ENCODE measurements around the gene NACAD.

Gene NACAD

GRCh38 chr7:45071528-45071927, 17.2 kb downstream of the NACAD start:
- TF ChIP-seq, protein P1, sequence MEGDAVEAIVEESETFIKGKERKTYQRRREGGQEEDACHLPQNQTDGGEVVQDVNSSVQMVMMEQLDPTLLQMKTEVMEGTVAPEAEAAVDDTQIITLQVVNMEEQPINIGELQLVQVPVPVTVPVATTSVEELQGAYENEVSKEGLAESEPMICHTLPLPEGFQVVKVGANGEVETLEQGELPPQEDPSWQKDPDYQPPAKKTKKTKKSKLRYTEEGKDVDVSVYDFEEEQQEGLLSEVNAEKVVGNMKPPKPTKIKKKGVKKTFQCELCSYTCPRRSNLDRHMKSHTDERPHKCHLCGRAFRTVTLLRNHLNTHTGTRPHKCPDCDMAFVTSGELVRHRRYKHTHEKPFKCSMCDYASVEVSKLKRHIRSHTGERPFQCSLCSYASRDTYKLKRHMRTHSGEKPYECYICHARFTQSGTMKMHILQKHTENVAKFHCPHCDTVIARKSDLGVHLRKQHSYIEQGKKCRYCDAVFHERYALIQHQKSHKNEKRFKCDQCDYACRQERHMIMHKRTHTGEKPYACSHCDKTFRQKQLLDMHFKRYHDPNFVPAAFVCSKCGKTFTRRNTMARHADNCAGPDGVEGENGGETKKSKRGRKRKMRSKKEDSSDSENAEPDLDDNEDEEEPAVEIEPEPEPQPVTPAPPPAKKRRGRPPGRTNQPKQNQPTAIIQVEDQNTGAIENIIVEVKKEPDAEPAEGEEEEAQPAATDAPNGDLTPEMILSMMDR (IDR thresholded peaks at IDR 0.05), result no peak
- no peak overlapping the region for H3K4me2 ChIP-seq (ENCODE audit: low read length)
- H3K4me3 ChIP-seq (ENCODE audit: low read depth, low read length), result no peak overlapping the region
- no peaks in the 10 kb centered on the region for H3K36me3 ChIP-seq (ENCODE audit: control insufficient read depth, insufficient read depth, low read length)
- H3K79me2 ChIP-seq, result no peaks in the 10 kb centered on the region
- H3K27ac ChIP-seq, result no peak overlapping the region
- no peak overlapping the region for H2AFZ ChIP-seq
- H3K4me1 ChIP-seq, result no peaks in the 10 kb centered on the region
- H3K9ac ChIP-seq, result no peak overlapping the region
- no peaks in the 10 kb centered on the region for H3K27me3 ChIP-seq (ENCODE audit: control insufficient read depth, insufficient read depth, low read length)
- no peaks in the 10 kb centered on the region for H3K9me3 ChIP-seq (ENCODE audit: control insufficient read depth, low read length)

- Histone ChIP-seq H3K9ac (no peak overlapping the region), H3K4me3 (ENCODE audit: low read depth, low read length) (no peak overlapping the region), H3K79me2 (peaks cover 3% of the 10 kb centered on the region), H3K4me1 (no peaks in the 10 kb centered on the region), H3K27ac (no peak overlapping the region), H3K4me2 (ENCODE audit: low read length) (no peak overlapping the region), H3K9me3 (ENCODE audit: control insufficient read depth, low read length) (no peaks in the 10 kb centered on the region), H3K36me3 (ENCODE audit: control insufficient read depth, insufficient read depth, low read length) (no peaks in the 10 kb centered on the region), H3K27me3 (ENCODE audit: control insufficient read depth, insufficient read depth, low read length) (no peaks in the 10 kb centered on the region), H2AFZ (no peak overlapping the region)
- TF ChIP-seq, protein P1 (IDR thresholded peaks at IDR 0.05), result no peak
These were observed 18.5 kb downstream of the NACAD start for GRCh38 chr7:45070254-45070642.

GRCh38 chr7:45069444-45070253, 19.1 kb downstream of the NACAD start:
- Histone ChIP-seq H3K27ac (no peak overlapping the region), H3K4me1 (no peaks in the 10 kb centered on the region), H3K27me3 (ENCODE audit: control insufficient read depth, insufficient read depth, low read length) (no peaks in the 10 kb centered on the region), H3K4me2 (ENCODE audit: low read length) (no peak overlapping the region), H3K79me2 (peaks cover 6% of the 10 kb centered on the region), H3K4me3 (ENCODE audit: low read depth, low read length) (no peak overlapping the region), H3K36me3 (ENCODE audit: control insufficient read depth, insufficient read depth, low read length) (no peaks in the 10 kb centered on the region), H3K9me3 (ENCODE audit: control insufficient read depth, low read length) (no peaks in the 10 kb centered on the region), H2AFZ (no peak overlapping the region), H3K9ac (no peak overlapping the region)
- TF ChIP-seq, protein P1 (IDR thresholded peaks at IDR 0.05), result no peak

GRCh38 chr7:45068236-45069023, 20.3 kb downstream of the NACAD start:
- Histone ChIP-seq H3K4me1 (no peaks in the 10 kb centered on the region), H3K27me3 (ENCODE audit: control insufficient read depth, insufficient read depth, low read length) (no peaks in the 10 kb centered on the region), H3K27ac (no peak overlapping the region), H3K36me3 (ENCODE audit: control insufficient read depth, insufficient read depth, low read length) (no peaks in the 10 kb centered on the region), H3K9me3 (ENCODE audit: control insufficient read depth, low read length) (no peaks in the 10 kb centered on the region), H3K4me2 (ENCODE audit: low read length) (no peak overlapping the region), H3K4me3 (ENCODE audit: low read depth, low read length) (no peak overlapping the region), H3K79me2 (peaks cover 18% of the 10 kb centered on the region), H3K9ac (no peak overlapping the region), H2AFZ (no peak overlapping the region)
- TF ChIP-seq, protein P1 (IDR thresholded peaks at IDR 0.05), result no peak

Measured in parathyroid adenoma (tissue), 2 donors.